H7 (cell line): ENCODE measurements around the gene PTPRS. TPM values are rescaled to one million over a fixed set of nuclear protein-coding genes. Genes with fewer than 3 reads are reported as not detected.
"Not testable (repeated sequence)": the region's sequence is repeated elsewhere in the genome, so short reads cannot be mapped to it uniquely, and the experiment has no call there.

Experiments
- DNase-seq: peaks from one replicate; pipeline ENCODE4 v3.0.0; 2012
- H3K27me3 ChIP-seq: 2 replicates; pipeline ENCODE4 v1.6.0; 2011; ENCODE audit warnings: mild to moderate bottlenecking, low read length; ENCODE audit not compliant: control insufficient read depth, insufficient read depth
- H3K36me3 ChIP-seq: replicated peaks from 2 replicates; pipeline ENCODE4 v1.5.1; 2011; ENCODE audit warnings: low read length; ENCODE audit not compliant: control insufficient read depth, insufficient read depth
- H3K4me3 ChIP-seq: 2 replicates; pipeline ENCODE4 v1.5.1; 2011; ENCODE audit warnings: low read depth, mild to moderate bottlenecking, control low read depth, low read length, moderate library complexity; ENCODE audit not compliant: insufficient read depth
- total RNA-seq: library from RNA; depleted of rRNA; stranded (reverse); fragments of >200 nt; shearing (Covaris generic); gene quantifications from 2 replicates; pipeline ENCODE4 v1.2.3, GENCODE V29; 2014; rRNA removed

The PTPRS gene
- 130 and 156 TPM in 2 replicates for total RNA-seq

DNA sequence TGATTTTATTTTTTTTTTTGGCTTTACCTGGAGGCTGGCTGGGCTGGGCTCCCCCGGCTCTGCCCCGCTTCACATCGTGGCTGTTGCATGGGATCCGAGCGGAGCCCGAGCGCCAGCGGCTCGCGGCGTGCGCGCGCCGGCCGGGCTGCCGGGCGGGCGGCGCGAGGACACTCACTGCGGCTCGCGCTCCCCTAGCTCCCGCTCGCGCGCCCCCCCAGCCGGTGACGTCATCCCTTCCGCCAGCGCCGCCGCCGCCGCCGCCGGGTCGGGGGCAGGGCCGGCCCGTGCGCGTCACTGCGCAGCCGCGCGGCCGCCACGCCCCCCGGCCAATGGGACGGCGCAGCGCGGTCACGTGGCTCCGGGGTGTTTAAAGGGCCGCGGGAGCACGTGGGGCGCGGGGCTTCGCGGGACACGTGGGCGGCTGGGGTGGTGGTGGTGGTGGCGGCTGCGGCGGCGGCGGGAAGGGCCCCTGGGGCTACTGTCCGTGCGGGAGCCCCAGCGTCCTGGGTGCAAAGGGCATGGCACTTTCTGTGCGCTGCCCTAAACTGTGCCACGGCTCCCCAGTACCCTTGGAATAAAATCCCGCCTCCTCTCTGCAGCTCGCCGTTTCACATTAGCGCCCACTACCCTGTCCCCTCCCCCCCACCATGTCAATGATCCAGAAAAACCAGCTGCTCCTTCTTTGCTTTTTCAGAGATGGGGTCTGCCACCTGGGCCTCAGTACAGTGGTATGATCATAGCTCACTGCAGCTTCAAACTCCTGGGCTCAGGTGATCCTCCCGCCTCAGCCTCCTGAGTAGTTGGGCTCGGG lies at the start of gene PTPRS:
Gene PTPRS (minus strand): TSS at position 176 of the 811 bp plus-strand sequence. CDS start 54,672 bp downstream, outside the sequence.
- no peaks in the 10 kb centered on the region; the same call in 1 of the 2 replicates for H3K36me3 ChIP-seq
- H3K27me3 ChIP-seq: peaks cover 9% of the 10 kb centered on the region
- H3K4me3 ChIP-seq: peak within 1 kb of the TSS; percentile 81
- DNase-seq: peak; percentile 99

DNA sequence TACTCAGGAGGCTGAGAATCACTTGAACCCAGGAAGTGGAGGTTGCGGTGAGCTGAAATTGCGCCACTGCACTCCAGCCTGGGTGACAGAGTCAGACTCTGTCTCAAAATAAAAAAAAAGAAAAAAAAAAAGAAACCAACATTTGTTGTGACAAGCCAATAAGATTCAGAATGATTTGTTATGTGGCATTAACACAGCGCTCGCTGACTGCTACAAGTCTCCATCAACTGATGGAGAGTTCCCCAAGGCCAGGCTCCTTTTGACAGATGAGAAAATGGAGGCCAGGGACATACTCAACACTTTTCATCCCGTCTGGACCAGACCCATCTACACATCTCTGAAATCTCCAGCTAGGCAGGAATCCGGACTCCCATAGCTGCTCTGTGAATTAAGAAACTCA lies 48.7 kb upstream of the PTPRS start:
- Histone ChIP-seq H3K36me3 (no peaks in the 10 kb centered on the region), H3K4me3 (no peak overlapping the region), H3K27me3 (no peaks in the 10 kb centered on the region; the same call in 1 of the 2 replicates)
- DNase-seq: no peak

DNA sequence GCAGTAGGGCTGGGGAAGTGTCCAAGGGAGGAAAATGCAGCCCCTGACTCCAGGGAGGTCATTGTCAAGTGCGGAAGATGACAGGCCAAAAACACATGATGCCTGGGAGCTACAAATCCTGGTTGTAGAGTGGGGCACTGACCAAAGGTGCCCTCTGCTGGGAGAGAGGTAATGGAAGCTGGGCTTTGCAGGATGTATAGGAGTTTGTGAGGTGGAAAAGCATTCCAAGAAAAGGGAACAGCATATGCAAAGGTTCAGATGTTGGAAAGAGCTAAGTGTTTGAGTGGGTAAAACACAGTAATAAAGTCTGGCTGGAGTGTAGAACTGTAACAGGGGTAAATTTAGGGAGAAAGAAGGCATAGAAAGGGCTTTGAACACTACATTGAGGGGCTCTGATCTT lies 46.9 kb upstream of the PTPRS start:
- Histone ChIP-seq H3K36me3 (no peaks in the 10 kb centered on the region), H3K4me3 (no peak overlapping the region), H3K27me3 (no peaks in the 10 kb centered on the region; the same call in 1 of the 2 replicates)
- DNase-seq: no peak

DNA sequence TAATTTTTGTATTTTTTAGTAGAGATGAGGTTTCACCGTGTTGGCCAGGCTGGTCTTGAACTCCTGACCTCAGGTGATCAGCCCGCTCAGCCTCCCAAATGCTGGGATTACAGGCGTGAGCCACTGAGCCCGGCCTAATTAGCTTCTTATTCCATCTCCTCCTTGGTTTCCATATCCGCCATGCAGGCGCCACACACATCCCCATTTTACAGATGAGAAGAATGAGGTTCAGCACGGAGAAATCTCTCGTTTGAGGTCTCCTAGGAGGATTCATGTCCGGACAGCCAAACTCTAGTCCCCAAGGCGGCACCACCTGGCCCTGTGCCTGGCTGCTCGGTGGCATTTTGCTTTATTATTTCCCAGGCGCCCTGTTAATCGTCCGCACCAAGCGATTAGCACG lies 46.2 kb upstream of the PTPRS start:
- Histone ChIP-seq H3K36me3 (no peaks in the 10 kb centered on the region), H3K27me3 (no peaks in the 10 kb centered on the region; the same call in 1 of the 2 replicates), H3K4me3 (no peak overlapping the region)
- no peak for DNase-seq

DNA sequence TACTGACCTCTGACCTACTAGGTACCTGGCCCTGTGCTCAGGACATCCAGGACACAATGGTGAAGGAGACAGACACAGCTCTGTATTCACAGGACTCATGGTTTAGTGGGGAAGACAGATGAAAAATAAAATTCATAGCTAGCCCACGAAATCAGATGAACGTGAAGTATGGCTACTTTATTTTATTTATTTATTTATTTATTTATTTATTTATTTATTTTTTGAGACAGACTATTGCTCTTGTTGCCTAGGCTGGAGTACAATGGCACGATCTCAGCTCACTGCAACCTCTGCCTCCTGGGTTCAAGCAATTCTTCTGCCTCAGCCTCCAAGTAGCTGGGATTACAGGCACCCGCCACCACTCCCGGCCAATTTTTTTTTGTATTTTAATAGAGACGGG lies 40.6 kb upstream of the PTPRS start:
- DNase-seq, H3K36me3 ChIP-seq, H3K4me3 ChIP-seq, H3K27me3 ChIP-seq: not testable (repeated sequence)

DNA sequence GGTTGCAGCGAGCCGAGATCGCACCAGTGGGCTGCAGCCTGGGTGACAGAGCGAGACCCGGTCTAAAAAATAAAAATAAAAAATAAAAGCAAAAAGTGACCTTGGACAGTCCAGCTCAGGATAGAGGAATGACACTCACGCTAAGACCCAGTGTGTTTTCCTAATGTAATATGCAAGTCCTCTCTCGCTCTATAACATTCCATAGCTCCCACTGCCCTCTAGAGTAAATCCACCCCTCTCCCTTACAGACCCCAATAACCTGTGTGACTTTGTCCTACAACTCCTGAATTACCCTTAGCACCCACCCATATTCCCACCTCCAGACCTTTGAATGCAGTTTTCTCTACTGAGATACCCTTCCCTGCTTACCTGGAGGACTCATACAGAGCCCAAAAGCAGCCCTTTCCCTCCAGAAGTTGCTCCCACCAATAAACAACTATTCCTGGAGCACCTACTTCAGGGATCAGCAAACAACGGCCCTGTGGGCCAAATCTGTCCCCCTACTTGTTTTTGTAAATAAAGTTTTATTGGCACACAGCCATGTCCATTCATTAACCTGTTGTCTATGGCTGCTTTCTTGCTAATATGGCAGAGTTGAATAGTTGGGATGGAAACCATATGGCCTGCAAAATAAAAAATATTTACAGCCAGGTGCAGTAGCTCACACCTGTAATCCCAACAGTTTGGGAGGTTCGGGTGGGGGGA lies 39.8 kb upstream of the PTPRS start:
- Histone ChIP-seq H3K27me3 (no peaks in the 10 kb centered on the region), H3K36me3 (no peaks in the 10 kb centered on the region), H3K4me3 (no peak overlapping the region)
- DNase-seq: no peak

DNA sequence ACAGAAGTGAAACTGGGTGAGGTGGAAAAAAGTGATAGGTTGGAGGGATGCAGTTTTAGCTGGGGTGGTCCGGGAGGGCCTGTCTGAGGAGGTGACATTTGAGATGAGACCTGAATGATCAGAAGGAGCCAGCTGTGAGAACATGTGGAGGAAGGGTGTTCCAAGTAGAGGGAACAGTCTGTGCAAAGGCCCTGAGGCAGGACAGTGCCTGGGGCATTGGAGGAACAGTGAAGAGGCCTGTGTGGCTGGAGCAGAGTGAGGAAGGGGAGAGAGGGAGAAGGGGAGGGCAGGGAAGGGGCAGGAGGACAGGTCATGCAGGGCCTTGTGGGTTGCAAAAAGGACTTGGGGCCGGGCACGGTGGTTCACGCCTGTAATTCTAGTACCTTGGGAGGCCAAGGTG lies 36.3 kb upstream of the PTPRS start:
- Histone ChIP-seq H3K36me3 (no peaks in the 10 kb centered on the region), H3K27me3 (no peaks in the 10 kb centered on the region; the same call in 1 of the 2 replicates), H3K4me3 (no peak overlapping the region)
- DNase-seq: no peak

DNA sequence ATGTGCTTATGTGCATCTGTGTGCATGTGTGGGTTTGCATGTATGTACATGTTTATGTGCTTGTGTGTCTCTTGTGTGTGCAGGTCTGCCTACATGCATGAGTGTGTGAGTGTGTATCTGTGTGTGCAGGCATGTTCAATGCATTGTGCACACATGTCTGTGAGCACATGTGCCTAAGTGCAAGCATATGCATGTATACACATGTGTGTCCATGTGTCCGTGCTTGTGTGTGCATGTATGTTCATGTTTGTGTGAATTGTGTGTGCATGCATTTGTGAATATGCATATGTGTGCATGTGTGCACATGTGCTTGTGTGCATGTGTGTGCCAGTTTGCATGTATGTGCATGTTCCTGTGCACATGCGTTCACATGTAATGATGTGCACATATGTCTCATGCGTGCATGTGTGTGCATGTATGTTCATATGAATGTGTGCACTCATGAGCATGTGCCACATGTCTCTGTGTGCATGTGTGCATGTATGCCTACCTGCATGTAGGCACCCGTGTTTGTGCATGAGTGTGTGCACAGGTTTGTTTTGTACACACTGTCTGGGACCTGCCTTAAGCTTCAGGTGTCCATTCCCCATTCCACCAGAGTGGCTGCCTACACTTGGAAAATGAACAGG lies 32.1 kb upstream of the PTPRS start:
- Histone ChIP-seq H3K36me3 (no peaks in the 10 kb centered on the region), H3K27me3 (no peaks in the 10 kb centered on the region; the same call in 1 of the 2 replicates), H3K4me3 (no peak overlapping the region)
- DNase-seq: no peak

DNA sequence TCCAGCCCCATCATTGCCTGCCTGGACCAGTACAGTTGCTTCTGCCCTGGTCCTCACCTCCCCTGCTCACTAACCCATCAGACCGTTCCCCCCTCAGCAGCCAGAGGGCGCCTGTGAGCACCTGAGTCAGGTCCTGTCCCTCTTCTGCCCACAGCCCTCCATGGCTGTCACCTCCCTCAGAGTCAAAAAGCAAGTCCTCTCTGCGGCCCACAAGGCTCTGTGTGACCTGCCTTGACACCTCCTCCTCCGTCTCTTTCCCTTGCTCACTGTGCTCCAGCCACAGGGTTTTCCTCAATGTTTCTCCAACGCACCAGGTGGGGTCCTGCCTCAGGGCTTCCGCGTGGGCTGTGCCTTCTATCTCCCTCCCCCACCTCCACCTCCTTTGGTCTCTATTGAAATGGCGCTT lies 29.4 kb upstream of the PTPRS start:
- H3K4me3 ChIP-seq: no peak overlapping the region
- peak; percentile 89 for DNase-seq
- no peaks in the 10 kb centered on the region for H3K36me3 ChIP-seq
- peaks cover 1% of the 10 kb centered on the region; the same call in 1 of the 2 replicates for H3K27me3 ChIP-seq

DNA sequence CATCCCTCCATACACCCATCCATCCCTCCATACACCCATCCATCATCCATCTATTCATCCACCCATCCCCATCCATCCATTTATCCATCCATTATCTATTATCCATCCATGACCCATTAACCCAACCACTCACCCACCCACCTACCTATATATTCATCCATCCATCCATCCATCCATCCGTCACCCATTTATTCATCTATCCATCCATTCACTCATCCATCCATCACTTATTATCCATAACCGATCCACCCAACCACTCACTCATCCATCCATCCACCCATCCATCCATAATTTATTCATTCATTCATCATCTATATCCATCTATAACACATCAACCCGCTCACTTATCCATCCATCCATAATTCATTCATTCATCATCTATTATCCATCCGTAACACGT lies 28.7 kb upstream of the PTPRS start:
- no peak for DNase-seq
- no peak overlapping the region for H3K4me3 ChIP-seq
- no peaks in the 10 kb centered on the region for H3K36me3 ChIP-seq
- peaks cover 1% of the 10 kb centered on the region; the same call in 1 of the 2 replicates for H3K27me3 ChIP-seq

DNA sequence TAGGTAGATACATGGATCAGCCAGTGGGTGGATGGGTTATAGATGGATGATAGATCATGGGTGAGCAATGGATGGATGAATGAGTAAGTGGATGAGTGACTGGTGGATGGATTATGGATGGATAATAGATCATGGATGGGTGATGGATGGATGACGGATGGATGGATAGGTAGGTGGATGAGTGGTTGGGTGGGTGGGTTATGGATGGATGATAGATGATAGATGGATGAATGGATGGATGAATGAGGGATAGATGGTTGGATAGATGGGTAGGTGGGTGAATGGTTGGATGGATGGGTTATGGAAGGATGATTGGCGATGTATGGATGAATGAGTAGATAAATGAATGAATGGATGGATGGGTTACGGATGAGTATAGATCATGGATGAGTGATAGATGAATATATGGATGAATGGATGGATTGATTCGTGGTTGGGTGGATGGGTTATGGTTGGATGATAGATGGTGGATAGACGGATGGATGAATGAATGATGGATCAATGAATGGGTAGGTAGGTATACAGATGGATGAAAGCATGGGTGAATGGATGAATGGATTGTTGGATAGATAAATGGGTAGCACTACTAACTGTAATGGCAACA lies 27.0 kb upstream of the PTPRS start:
- DNase-seq: no peak
- H3K36me3 ChIP-seq: no peaks in the 10 kb centered on the region
- peaks cover 1% of the 10 kb centered on the region; the same call in 1 of the 2 replicates for H3K27me3 ChIP-seq
- H3K4me3 ChIP-seq: no peak overlapping the region

DNA sequence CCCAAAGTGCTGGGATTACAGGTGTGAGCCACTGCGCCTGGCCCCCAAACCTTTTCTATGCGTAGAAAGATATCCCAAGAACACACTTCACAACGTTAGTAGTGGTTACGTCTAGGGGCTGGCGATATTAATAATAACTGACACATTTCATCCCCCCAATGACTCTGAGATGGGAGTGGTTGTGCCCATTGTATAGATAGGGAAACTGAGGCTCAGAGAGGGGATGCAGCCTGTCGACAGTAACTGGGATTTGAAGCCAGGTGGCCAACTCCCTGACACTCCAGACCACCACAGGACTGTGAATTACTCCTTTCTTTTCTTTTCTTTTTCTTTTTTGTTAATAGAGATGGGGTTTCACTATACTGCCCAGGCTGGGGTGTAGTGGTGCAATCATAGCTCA lies 25.3 kb upstream of the PTPRS start:
- Histone ChIP-seq H3K4me3 (no peak overlapping the region), H3K36me3 (no peaks in the 10 kb centered on the region), H3K27me3 (peaks cover 1% of the 10 kb centered on the region; the same call in 1 of the 2 replicates)
- DNase-seq: no peak

DNA sequence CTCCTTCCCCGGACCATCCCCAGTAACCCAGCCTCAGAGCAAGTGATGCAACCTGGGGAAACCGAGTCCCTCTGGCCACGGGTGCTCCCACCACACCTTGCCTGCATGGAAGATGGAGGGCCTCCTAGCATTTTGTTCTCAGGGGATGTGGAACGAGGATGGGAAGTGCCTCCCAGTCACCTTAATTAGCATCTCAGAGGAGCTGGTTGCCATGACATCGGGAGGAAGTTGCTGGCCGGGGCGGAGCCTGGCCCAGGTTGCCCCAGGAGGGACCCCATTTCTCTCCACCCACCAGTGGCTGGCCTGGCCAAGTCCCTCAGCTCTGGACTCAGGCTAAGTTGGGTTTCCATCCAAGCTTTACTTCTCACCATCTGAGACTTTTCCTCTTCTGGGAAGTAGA lies 24.1 kb upstream of the PTPRS start:
- Histone ChIP-seq H3K4me3 (no peak overlapping the region), H3K36me3 (no peaks in the 10 kb centered on the region), H3K27me3 (peaks cover 1% of the 10 kb centered on the region; the same call in 1 of the 2 replicates)
- DNase-seq: peak; percentile 93

DNA sequence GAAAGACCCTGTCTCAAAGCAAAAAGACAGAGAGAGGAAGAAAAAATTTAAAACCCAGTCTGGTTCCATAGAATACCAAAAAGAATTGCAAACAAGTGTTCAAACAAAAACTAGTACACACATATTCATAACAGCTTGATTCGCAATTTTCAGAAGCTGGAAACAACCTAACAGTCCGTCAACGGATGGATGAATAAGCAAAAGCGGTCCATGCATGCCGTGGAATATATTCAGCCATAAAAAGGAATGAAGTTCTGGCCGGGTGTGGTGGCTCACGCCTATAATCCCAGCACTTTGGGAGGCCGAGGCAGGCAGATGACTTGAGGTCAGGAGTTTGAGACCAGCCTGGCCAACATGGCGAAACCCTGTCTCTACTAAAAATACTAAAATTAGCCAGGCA lies 21.2 kb upstream of the PTPRS start:
- not testable (repeated sequence) for H3K36me3 ChIP-seq, DNase-seq, H3K4me3 ChIP-seq, H3K27me3 ChIP-seq
